GM21360 (cell line): ENCODE data around the gene ZSWIM1.
"Not testable (repeated sequence)": the region's sequence is repeated elsewhere in the genome, so short reads cannot be mapped to it uniquely, and the experiment has no call there.

Source experiments
- ATAC-seq: cut with Tn5 transposase; IDR thresholded peaks from one replicate; pipeline ENCODE4 v1.9.1; 2021; ENCODE audit warnings: mild to moderate bottlenecking, moderate library complexity; ENCODE audit not compliant: unreplicated experiment

Gene ZSWIM1

DNA sequence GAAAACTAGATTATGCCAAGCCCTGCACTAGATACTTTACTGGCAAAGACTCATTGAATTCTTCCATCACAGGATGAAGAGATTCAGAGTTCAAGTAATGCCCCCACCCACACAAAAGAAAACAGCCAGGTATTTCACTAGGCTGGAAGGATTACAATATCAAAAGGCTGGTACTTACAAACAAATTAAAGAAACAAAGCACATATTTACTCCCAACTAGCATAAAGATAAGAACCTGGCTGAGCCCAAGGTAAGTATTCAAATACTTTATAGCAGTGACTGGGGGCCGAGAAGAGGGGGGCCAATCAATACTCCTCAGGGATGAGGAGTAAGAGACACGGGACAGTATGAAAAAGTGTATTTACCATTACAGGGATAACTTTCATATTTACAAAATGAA lies 27.5 kb upstream of the ZSWIM1 start:
- ATAC-seq, result no peak

DNA sequence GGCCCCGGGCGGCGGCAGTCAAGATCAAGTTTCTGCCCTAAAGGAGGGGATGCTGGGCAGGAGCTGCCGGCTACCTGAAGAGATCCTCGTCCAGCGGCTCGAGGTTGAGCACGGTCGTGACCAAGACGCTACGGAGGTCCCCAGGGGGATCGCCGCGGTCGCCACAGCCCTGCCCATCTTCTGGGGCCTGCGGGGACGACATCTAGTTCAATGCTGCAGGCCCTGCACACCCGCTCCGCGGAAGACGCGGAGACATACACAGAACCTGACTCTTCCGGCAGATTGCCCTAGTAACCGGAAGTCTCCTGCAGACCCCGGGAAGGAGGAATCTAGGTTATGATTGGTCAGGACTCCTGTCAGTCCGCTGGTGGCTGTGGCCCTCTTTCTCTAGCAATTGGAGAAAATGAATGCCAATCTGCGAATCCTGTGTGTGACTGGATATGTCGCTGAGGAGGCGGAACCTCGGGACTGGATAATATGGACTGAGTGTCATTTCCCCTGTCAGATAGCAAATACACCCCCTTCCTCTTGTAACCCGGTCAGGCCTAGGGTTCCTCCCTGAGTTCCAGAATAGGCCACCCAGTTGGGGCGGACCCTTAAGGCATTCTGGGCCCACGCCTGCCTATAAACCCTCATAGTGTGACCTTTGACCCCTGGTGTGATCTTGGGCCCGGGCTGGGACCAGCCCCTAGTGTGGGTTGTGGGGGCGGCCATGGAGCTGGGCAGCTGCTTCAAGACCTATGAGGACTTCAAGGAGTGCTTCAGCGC lies 23.7 kb upstream of the ZSWIM1 start, which contains the start of the genes ACOT8 and ZSWIM3:
Gene ACOT8 (minus strand): TSS at position 279 of the 768 bp plus-strand sequence. CDS start 77 bp downstream, at position 202.
Gene ZSWIM3 (plus strand): TSS at position 501 of the 768 bp plus-strand sequence. CDS start 212 bp downstream, at position 713.
- peak; percentile 94 for ATAC-seq

DNA sequence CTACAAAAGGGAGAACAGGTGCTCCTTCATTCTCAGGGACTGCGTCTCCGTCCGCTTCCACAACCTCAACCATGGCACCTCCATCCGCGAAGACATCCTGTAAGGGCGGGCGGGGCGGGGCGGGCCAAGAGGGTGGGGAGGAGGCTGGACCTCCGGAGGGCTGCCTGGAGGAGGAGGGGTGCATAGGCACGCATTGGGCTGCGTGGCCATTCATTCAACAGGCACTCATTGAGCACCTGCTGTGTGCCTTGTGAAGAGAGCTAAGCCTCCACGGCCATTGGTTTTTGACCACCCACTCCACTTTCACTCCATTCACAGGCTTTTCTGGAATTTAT lies 23.2 kb upstream of the ZSWIM1 start:
- ATAC-seq, result peak; percentile 15

DNA sequence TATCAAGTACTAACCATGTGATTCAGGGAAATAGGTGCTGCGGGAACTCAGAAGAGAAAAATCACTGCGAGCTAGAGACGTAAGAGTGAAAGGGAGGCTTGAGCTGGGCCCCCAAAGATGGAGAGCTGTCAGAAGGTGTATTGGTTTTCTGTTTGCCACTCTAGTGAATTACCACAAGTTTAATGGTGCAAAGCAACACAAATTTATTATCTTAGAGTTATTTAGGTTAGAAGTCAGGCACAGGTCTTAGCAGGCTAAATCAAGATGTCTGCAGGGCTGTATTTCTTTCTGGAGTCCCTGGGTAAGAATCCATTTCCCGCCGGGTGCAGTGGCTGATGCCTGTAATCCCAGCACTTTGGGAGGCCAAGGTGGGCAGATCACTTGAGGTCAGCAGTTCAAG lies 21.1 kb upstream of the ZSWIM1 start:
- ATAC-seq, result no peak

- no peak for ATAC-seq
These were observed 20.3 kb upstream of the ZSWIM1 start for GRCh38 chr20:45860560-45861220.

GRCh38 chr20:45861221-45862075 lies 19.6 kb upstream of the ZSWIM1 start:
- ATAC-seq, result no peak

GRCh38 chr20:45863543-45864470 lies 17.2 kb upstream of the ZSWIM1 start:
- no peak for ATAC-seq

DNA sequence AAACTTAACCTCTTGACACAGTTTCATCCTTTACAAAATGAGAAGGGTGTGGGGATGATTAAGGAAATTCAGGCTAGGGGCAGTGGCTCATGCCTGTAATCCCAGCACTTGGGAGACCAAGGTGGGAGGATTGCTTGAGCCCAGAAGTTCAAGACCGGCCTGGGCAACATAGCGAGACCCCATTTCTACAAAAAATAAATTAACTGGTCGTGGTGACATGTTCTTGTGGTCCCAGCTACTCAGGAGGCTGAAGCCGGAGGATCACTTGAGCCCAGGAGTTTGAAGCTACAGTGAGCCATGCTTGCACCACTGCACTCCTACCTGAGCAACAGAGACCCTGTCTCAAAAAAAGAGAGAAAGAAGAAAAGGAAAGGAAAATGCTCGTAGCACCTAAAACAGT lies 14.6 kb upstream of the ZSWIM1 start:
- ATAC-seq, result no peak

GRCh38 chr20:45867136-45867818 lies 13.8 kb upstream of the ZSWIM1 start:
- no peak for ATAC-seq

GRCh38 chr20:45867819-45868176 lies 13.2 kb upstream of the ZSWIM1 start:
- ATAC-seq, result no peak

- ATAC-seq, result no peak
These were observed 8.4 kb upstream of the ZSWIM1 start for GRCh38 chr20:45872626-45873025.

- no peak for ATAC-seq
These were observed 7.5 kb upstream of the ZSWIM1 start for GRCh38 chr20:45873409-45874103.

DNA sequence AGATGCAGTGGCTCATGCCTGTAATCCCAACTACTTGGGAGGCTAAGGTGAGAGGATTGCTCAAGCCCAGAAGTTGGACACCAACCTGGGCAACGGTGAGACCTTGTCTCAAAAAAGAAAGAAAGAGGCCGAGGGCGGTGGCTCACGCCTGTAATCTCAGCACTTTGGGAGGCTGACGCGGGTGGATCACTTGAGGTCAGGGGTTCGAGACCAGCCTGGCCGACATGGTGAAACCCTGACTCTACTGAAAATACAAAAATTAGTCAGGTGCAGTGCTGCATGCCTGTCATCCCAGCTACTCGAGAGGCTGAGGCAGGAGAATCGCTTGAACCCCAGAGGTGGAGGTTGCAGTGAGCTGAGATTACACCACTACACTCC lies 6.9 kb upstream of the ZSWIM1 start:
- ATAC-seq, result not testable (repeated sequence)

DNA sequence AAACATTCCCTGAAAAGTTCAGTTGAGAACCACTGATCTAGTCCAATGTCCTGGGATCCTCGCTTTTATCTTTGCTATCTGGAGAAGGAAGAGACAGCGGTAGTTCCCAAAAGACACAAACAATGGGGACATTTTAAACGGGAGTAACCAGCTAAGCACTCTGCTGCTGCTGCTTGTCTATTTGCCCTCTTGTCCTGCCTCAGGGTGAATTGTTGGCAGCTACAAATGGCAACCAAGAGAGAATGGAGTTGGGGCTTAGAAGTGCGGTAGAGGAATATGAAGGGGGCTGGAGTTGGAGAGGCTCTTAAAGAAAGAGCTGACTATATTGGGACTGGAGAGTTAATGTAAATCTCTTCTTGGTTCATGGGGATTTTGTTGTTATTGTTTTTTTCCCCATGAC lies 6.5 kb upstream of the ZSWIM1 start:
- no peak for ATAC-seq

DNA sequence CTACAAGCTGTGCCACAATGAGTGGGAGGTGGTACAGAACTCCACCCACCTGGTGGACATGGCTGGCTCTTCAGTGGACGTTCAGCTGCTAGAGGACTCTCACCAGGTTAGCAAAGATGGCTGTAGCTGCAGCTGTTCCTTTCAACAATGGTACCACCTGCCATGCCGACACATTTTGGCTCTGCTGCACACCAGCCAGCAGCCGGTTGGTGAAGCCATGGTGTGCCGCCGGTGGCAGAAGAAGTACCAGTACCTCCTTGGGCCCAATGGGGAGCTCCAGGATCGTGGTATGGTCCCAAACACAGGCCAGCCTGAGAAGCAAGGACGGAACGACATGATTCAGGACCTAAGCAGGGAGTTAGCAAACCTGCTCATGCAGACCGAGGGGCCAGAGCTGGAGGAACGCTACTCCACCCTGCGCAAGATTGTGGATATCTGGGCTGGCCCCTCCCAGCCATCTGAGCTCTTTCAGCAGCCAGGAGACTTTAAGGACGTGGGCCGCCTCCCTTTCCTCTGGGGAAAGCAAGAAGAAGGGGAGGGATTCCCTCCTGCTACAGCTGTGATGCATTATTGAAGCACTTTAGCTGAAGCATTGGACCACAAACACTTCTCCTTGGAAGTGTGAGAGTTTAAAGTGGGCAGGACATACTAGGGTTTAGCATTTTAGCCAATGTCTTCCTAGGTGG lies 2.8 kb upstream of the ZSWIM1 start:
- no peak for ATAC-seq

- ATAC-seq, result no peak
These were observed 1.6 kb downstream of the ZSWIM1 start for GRCh38 chr20:45882469-45883099.

- no peak for ATAC-seq
These were observed 2.1 kb downstream of the ZSWIM1 start for GRCh38 chr20:45883100-45883469.

- ATAC-seq, result no peak
These were observed 5.7 kb downstream of the ZSWIM1 start for GRCh38 chr20:45886590-45887345.
